Heart left ventricle (tissue), 16 donors: ENCODE results near the gene CTSA. TPM values are rescaled to one million over a fixed set of nuclear protein-coding genes. Genes with fewer than 3 reads are reported as not detected.

Source experiments
- ATAC-seq, 4 donors: fragments of 200-7000 bp; cut with Tn5 transposase; one replicate each; pipeline ENCODE4 v1.9.1; 2020 to 2022; ENCODE audit warnings: moderate library complexity in 4 of 4, mild to moderate bottlenecking in 3 of 4, moderate number of reproducible peaks in 1 of 4
- DNase-seq, 5 donors: peaks; one replicate each; pipeline ENCODE4 v3.0.0-alpha.2; 2020
- H3K27ac ChIP-seq, 12 donors: fragments of 200-600 bp; sonication (generic) in 4 of 12; one replicate each; pipeline versions ENCODE4 v1.5.0 to v1.8.0; 2016 to 2022; ENCODE audit warnings: mild to moderate bottlenecking in 2 of 12
- H3K27me3 ChIP-seq, 9 donors: fragments of 200-600 bp; sonication (generic) in 2 of 9; one replicate each; pipeline versions ENCODE4 v1.5.1 to v1.8.0; 2016 to 2022; ENCODE audit warnings: mild to moderate bottlenecking in 3 of 9
- H3K36me3 ChIP-seq, 9 donors: fragments of 200-600 bp; sonication (generic) in 2 of 9; one replicate each; pipeline versions ENCODE4 v1.5.0 to v1.8.0; 2018 to 2022; ENCODE audit warnings: mild to moderate bottlenecking in 2 of 9
- H3K4me1 ChIP-seq, 12 donors: fragments of 200-600 bp; sonication (generic) in 4 of 12; one replicate each; pipeline versions ENCODE4 v1.5.0 to v1.8.0; 2016 to 2022; ENCODE audit warnings: mild to moderate bottlenecking in 3 of 12
- H3K4me3 ChIP-seq, 12 donors: fragments of 200-600 bp; sonication (generic) in 4 of 12; one replicate each; pipeline versions ENCODE4 v1.5.0 to v1.8.0; 2017 to 2022; ENCODE audit warnings: mild to moderate bottlenecking in 9 of 12, moderate library complexity in 4 of 12
- H3K9me3 ChIP-seq, 12 donors: fragments of 200-600 bp; sonication (generic) in 4 of 12; one replicate each; pipeline versions ENCODE4 v1.5.0 to v1.8.0; 2016 to 2022; ENCODE audit warnings: mild to moderate bottlenecking in 1 of 12
- POLR2A ChIP-seq, 2 donors: fragments of 450-650 bp; IDR thresholded peaks; one replicate each; pipeline ENCODE4 v1.6.1; 2017; ENCODE audit warnings: antibody characterized with exemption in 2 of 2, mild to moderate bottlenecking in 2 of 2, moderate library complexity in 2 of 2
- WGBS, 4 donors: extraction: QIAGEN DNeasy Blood & Tissue Kit in 2 of 4; methylation state at CpG; one replicate each; pipeline versions ENCODE4 v1.1.5 to v1.1.7; 2013 to 2018; 5-methylcytosine and 5-hydroxymethylcytosine counted together
- intact Hi-C, 10 donors: fragments of 100-400 bp; cut with DNase I; formaldehyde crosslinking; loops; one replicate each; pipeline versions ENCODE4 v1.11.1 to v1.14.2; 2022
- polyA plus RNA-seq, 2 donors: library from polyadenylated mRNA; stranded (reverse); fragments of 200-250 nt; gene quantifications; one replicate each; pipeline ENCODE4 v1.2.3, GENCODE V29; 2013
- total RNA-seq, 9 donors: library from RNA; depleted of rRNA in 2 of 9; stranded (reverse); fragments of >200 nt in 2 of 9; fragmentation: NEBNext Ultra II Directional in 3 of 9; extraction: Animal tissue kit (Norgen Biotek cat#: 25700) in 3 of 9; gene quantifications; one replicate each; pipeline versions ENCODE4 v1.1.0 to v1.2.4, GENCODE V29; 2016 to 2023
- TF ChIP-seq, protein P1 (sequence below), 12 donors: fragments of 200-600 bp; sonication (generic) in 4 of 12; IDR thresholded peaks; one replicate each; pipeline versions ENCODE4 v1.5.0 to v1.8.0; 2018 to 2022; ENCODE audit warnings: antibody characterized with exemption in 12 of 12, mild to moderate bottlenecking in 5 of 12
- donor health status: ischemic (EF 13 %, LVEDD 7.1; RV severe dilation, severe dysfunction).
- donor health status: healthy with polysubstance abuse.
- donor health status: DM: no; HTN: yes; CAD: no.
- donor health status: DM: no; HTN: no; CAD: no.
- donor health status: ischemic (EF 25% LVEDD 6.9; RV normal size, moderate dysfunction).
- donor health status: ischemic (EF 25% LVEDD 5.7; RV mildly dilated, moderate dysfunction).
- donor health status: healthy.
- donor health status: DM: yes; HTN: yes; CAD: no.
- donor health status: ischemic (EF 35%, LVEDD 5.7; RV mildly dilated, moderate dysfunction).
- donor health status: nonischemic (EF 11% LVEDD 7.7; RV severe dilation, severe dysfunction).
- donor health status: DM: yes; HTN: yes; CAD: no.
- donor health status: PGD.
- donor health status: ischemic (EF 29% LVEDD 5.4; RV normal size, mild dysfunction).
- donor health status: nonischemic (EF 23%, LVEDD 6.1; RV moderate dilation, normal function).

CTSA gene
- total and polyA plus RNA-seq, 11 donors, result 62.5 to 214 (median 107) TPM

DNA sequence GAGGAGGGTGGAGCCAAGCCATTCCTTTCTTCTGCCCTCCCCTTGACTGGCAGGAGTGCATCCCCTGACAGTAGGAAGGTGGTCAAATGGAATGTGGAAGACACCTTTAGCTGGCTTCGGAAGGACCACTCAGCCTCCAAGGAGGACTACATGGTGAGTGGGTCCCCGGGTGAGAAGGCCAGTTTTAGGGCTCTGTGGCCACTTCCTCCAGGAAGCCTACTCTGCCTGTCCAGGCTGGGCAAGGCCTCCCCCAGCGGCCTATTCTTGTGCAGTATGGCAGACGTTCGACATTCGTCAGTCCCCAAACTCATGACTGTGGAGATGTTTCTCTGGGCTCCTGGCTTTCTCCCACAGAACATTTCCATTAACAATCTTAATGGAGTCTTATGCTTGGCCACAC lies 52.5 kb downstream of the CTSA start:
- H3K4me1 ChIP-seq, result peaks cover 0 to 39% (median 0%) of the 10 kb centered on the region in 12 donors
- no peak for DNase-seq
- H3K4me3 ChIP-seq, result no peak overlapping the region
- 85 to 95% (median 93%) methylated on average over 6 of the region's 6 CpGs for WGBS, 4 donors
- H3K9me3 ChIP-seq, result no peaks in the 10 kb centered on the region
- no peaks in the 10 kb centered on the region for H3K27me3 ChIP-seq
- intact Hi-C loops, result no loop called here
- H3K36me3 ChIP-seq, result peaks cover 2 to 100% (median 98%) of the 10 kb centered on the region in 9 donors
- TF ChIP-seq, protein P1, sequence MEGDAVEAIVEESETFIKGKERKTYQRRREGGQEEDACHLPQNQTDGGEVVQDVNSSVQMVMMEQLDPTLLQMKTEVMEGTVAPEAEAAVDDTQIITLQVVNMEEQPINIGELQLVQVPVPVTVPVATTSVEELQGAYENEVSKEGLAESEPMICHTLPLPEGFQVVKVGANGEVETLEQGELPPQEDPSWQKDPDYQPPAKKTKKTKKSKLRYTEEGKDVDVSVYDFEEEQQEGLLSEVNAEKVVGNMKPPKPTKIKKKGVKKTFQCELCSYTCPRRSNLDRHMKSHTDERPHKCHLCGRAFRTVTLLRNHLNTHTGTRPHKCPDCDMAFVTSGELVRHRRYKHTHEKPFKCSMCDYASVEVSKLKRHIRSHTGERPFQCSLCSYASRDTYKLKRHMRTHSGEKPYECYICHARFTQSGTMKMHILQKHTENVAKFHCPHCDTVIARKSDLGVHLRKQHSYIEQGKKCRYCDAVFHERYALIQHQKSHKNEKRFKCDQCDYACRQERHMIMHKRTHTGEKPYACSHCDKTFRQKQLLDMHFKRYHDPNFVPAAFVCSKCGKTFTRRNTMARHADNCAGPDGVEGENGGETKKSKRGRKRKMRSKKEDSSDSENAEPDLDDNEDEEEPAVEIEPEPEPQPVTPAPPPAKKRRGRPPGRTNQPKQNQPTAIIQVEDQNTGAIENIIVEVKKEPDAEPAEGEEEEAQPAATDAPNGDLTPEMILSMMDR (IDR thresholded peaks at IDR 0.05), result no peak
- no peak for TF ChIP-seq POLR2A (IDR thresholded peaks at IDR 0.05)
- no peak for ATAC-seq
- H3K27ac ChIP-seq, result no peak overlapping the region

DNA sequence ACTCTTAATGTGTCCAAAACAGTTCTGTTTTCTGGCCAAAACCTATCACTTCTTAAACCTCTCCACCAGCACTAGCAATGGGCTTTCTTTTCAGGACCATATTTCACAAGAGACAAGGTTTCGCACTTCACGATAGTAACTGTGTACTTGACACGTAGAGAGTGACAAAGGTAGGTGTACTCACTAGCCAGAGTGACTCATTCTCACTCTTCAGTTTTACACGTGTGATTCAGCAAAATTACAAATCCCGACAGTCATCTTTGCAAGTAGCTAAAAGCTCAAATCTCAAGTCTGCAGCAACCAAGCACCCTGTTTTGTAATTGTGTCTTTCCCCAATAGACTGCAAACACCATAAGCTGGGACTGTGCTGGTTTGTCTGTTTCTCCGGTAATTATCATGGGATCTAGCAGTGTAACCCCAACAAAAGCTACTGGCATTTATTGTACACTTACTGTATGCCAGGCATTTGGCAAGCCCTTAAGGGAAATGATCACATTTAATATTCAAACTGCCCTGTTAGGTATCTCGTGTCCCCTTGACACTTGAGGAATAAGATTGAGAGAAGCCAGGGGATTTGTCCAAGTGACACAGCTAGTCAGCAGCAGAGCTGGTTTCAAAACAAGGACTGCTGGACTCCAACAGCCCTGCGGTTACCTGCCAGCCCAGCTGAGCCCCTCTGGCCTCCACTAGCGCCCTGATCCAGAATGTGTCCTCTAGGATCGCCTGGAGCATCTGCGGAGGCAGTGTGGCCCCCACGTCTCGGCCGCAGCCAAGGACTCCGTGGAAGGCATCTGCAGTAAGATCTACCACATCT lies 53.2 kb downstream of the CTSA start:
- H3K36me3 ChIP-seq, result peaks cover 2 to 100% (median 98%) of the 10 kb centered on the region in 9 donors
- intact Hi-C loops, result no loop called here
- 84 to 89% (median 88%) methylated on average over 15 of the region's 15 CpGs for WGBS, 4 donors
- ATAC-seq (no peak), DNase-seq (no peak)
- H3K4me1 ChIP-seq, result peaks cover 0 to 39% (median 0%) of the 10 kb centered on the region in 12 donors
- peak overlapping the region in 1 of 12 donors; percentile 37 for H3K27ac ChIP-seq
- no peaks in the 10 kb centered on the region for H3K9me3 ChIP-seq
- H3K27me3 ChIP-seq, result no peaks in the 10 kb centered on the region
- TF ChIP-seq POLR2A (IDR thresholded peaks at IDR 0.05), result no peak
- TF ChIP-seq, protein P1 (IDR thresholded peaks at IDR 0.05), result no peak
- H3K4me3 ChIP-seq, result no peak overlapping the region

DNA sequence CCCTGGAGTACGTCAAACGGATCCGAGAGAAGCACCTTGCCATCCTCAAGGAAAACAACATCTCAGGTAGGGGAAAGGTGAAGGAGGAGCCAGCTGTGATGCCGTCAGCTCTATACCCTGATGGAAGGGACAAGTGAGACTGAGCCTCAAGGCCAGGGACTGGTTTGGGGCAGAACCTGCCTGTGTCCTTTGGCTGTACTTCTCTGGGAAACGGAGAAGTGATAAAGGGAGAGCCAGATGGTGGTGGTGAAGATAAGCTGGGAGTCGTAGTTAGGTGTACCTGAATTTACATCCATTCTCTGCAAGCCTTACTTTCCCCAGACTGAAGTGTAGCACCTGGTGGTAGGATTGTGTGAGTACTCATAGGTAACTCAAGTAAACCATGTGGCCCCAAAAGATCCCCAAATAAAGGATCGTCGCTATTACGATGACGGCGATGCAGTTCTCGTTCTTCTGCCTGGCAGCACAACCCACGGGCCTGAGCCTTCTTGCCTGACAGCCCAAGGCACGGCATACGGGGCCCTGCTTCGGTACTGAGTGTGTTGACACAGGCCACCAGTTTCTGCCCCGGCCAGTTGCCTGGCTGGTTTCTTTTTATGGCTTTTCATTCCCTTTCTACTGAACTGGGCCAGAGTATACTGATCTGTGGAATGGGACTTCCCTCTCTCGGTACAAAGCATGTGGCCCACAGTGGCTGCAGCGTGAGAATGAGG lies 54.0 kb downstream of the CTSA start:
- H3K4me1 ChIP-seq, result peaks cover 0 to 39% (median 0%) of the 10 kb centered on the region in 12 donors
- peaks cover 2 to 100% (median 98%) of the 10 kb centered on the region in 9 donors for H3K36me3 ChIP-seq
- DNase-seq (no peak), ATAC-seq (no peak)
- H3K9me3 ChIP-seq, result no peaks in the 10 kb centered on the region
- 79 to 88% (median 87%) methylated on average over 18 to 19 of the region's 19 CpGs for WGBS, 4 donors
- H3K27me3 ChIP-seq, result no peaks in the 10 kb centered on the region
- intact Hi-C loops, result no loop called here
- TF ChIP-seq, protein P1 (IDR thresholded peaks at IDR 0.05), result no peak
- TF ChIP-seq POLR2A (IDR thresholded peaks at IDR 0.05), result no peak
- no peak overlapping the region for H3K4me3 ChIP-seq
- H3K27ac ChIP-seq, result peak overlapping the region in 1 of 12 donors; percentile 81

DNA sequence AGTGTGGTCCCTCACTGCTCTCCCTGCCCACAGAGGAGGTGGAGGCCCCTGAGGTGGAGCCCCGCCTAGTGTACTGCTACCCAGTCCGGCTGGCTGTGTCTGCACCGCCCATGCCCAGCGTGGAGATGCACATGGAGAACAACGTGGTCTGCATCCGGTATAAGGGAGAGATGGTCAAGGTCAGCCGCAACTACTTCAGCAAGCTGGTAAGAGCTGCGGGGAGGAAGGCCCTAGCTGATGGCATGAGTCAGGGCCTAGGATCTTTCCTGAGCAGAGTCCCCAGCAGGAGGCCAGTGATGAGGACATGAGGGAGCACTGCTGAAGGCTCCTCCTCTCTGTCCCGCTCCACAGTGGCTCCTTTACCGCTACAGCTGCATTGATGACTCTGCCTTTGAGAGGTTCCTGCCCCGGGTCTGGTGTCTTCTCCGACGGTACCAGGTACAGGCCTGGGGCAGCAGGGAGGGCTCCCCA lies 54.6 kb downstream of the CTSA start:
- intact Hi-C loops, result no loop called here

More for the DNA sequence above, 54.6 kb downstream of the CTSA start:
- no peak for TF ChIP-seq POLR2A (IDR thresholded peaks at IDR 0.05)
- TF ChIP-seq, protein P1 (IDR thresholded peaks at IDR 0.05), result no peak
- no peak for DNase-seq
- H3K4me3 ChIP-seq, result no peak overlapping the region
- peak overlapping the region in 4 of 12 donors; percentile 18 to 81 (median 37) for H3K27ac ChIP-seq
- peaks cover 2 to 100% (median 98%) of the 10 kb centered on the region in 9 donors for H3K36me3 ChIP-seq
- peaks cover 0 to 39% (median 0%) of the 10 kb centered on the region in 12 donors for H3K4me1 ChIP-seq
- no peaks in the 10 kb centered on the region for H3K27me3 ChIP-seq
- H3K9me3 ChIP-seq, result no peaks in the 10 kb centered on the region
- WGBS, 4 donors, result 83 to 90% (median 87%) methylated on average over 6 to 13 of the region's 13 CpGs
- ATAC-seq, result peak in 1 of 4 donors; percentile 4
